WTC11 (cell line): ENCODE measurements around the gene INAFM2. TPM values are rescaled to one million over a fixed set of nuclear protein-coding genes. Genes with fewer than 3 reads are reported as not detected.

Experiments used
- ATAC-seq: fragments of 200-7000 bp; cut with Tn5 transposase; 2 replicates; pipeline ENCODE4 v1.10.0; 2021; ENCODE audit warnings: mild to moderate bottlenecking, moderate library complexity
- CTCF ChIA-PET: fragments of 300-600 bp; sonication (Branson Sonifier 250); formaldehyde crosslinking; loops from one replicate; lab custom pipeline; 2021; ENCODE audit warnings: antibody characterized with exemption; lab: Charles Lee
- POLR2A ChIA-PET: fragments of 350-600 bp; sonication (Branson Sonifier 250); formaldehyde crosslinking; loops from one replicate; lab custom pipeline; 2021; ENCODE audit warnings: antibody characterized with exemption; lab: Charles Lee
- DNase-seq: peaks from one replicate; pipeline ENCODE4 v3.0.0; 2021; ENCODE audit warnings: low spot score
- H3K27ac Mint-ChIP-seq: 2 replicates; pipeline ENCODE4 v1.8.0; 2021; ENCODE audit warnings: mixed read lengths
- H3K27me3 Mint-ChIP-seq: 2 replicates; pipeline ENCODE4 v1.8.0; 2021; ENCODE audit warnings: low read depth, mild to moderate bottlenecking, moderate library complexity, mixed read lengths
- H3K36me3 Mint-ChIP-seq: 2 replicates; pipeline ENCODE4 v1.8.0; 2021; ENCODE audit warnings: mixed read lengths
- H3K4me1 Mint-ChIP-seq: 2 replicates; pipeline ENCODE4 v1.8.0; 2022; ENCODE audit warnings: mixed read lengths
- H3K4me3 Mint-ChIP-seq: 2 replicates; pipeline ENCODE4 v1.8.0; 2021; ENCODE audit warnings: mild to moderate bottlenecking, moderate library complexity, mixed read lengths
- H3K9me3 Mint-ChIP-seq: 2 replicates; pipeline ENCODE4 v1.8.0; 2021; ENCODE audit warnings: mixed read lengths
- AFF4 ChIP-seq: sonication (generic); formaldehyde crosslinking; IDR thresholded peaks from 2 replicates; pipeline ENCODE4 v1.8.1; 2023; ENCODE audit warnings: mild to moderate bottlenecking, missing genetic modification reagents, borderline replicate concordance
- ATF6 ChIP-seq: sonication (generic); formaldehyde crosslinking; IDR thresholded peaks from 2 replicates; pipeline ENCODE4 v1.8.1; 2023; ENCODE audit warnings: mild to moderate bottlenecking, missing genetic modification reagents
- GRHL2 ChIP-seq: fragments of 250-450 bp; sonication (Bioruptor Pico); IDR thresholded peaks from 2 replicates; pipeline ENCODE4 v1.8.0; 2022; ENCODE audit warnings: mild to moderate bottlenecking, moderate library complexity; ENCODE audit not compliant: insufficient replicate concordance, severe bottlenecking
- IRF2 ChIP-seq: sonication (generic); formaldehyde crosslinking; IDR thresholded peaks from 2 replicates; pipeline ENCODE4 v1.8.0; 2022; ENCODE audit warnings: low read depth, missing genetic modification reagents, borderline replicate concordance
- MAX ChIP-seq: sonication (generic); formaldehyde crosslinking; IDR thresholded peaks from 2 replicates; pipeline ENCODE4 v1.8.0; 2022; ENCODE audit warnings: mild to moderate bottlenecking, missing genetic modification reagents
- NFATC4 ChIP-seq: fragments of 250-450 bp; sonication (Bioruptor Pico); IDR thresholded peaks from 2 replicates; pipeline ENCODE4 v1.9.0; 2021; ENCODE audit warnings: mild to moderate bottlenecking
- NFE2L1 ChIP-seq: sonication (generic); formaldehyde crosslinking; IDR thresholded peaks from 2 replicates; pipeline ENCODE4 v1.8.1; 2023; ENCODE audit warnings: missing genetic modification reagents
- NR3C1 ChIP-seq: sonication (generic); formaldehyde crosslinking; conservative IDR thresholded peaks from 2 replicates; pipeline ENCODE4 v1.8.1; 2023; ENCODE audit warnings: low read depth, mild to moderate bottlenecking, missing genetic modification reagents
- SMAD3 ChIP-seq: sonication (generic); formaldehyde crosslinking; IDR thresholded peaks from 2 replicates; pipeline ENCODE4 v1.8.0; 2022; ENCODE audit warnings: missing genetic modification reagents, mild to moderate bottlenecking, borderline replicate concordance
- ZNF416 ChIP-seq: fragments of 250-450 bp; sonication (Bioruptor Pico); IDR thresholded peaks from 2 replicates; pipeline ENCODE4 v1.9.0; 2021; ENCODE audit warnings: mild to moderate bottlenecking, inconsistent platforms
- ZNF512 ChIP-seq: sonication (generic); formaldehyde crosslinking; IDR thresholded peaks from 2 replicates; pipeline ENCODE4 v1.8.1; 2022; ENCODE audit warnings: missing genetic modification reagents, borderline replicate concordance
- total RNA-seq: library from RNA; stranded (reverse); gene quantifications from 3 replicates; pipeline ENCODE4 v1.2.3, GENCODE V29; 2021
- TF ChIP-seq, protein P1 (sequence below): fragments of 250-450 bp; sonication (Bioruptor Pico); IDR thresholded peaks from 2 replicates; pipeline ENCODE4 v2.1.2; 2022; ENCODE audit warnings: mild to moderate bottlenecking, moderate library complexity
- TF ChIP-seq, protein P2 (sequence below): sonication (generic); formaldehyde crosslinking; IDR thresholded peaks from 2 replicates; pipeline ENCODE4 v1.8.1; 2023; ENCODE audit warnings: mild to moderate bottlenecking, missing genetic modification reagents, moderate library complexity
- TF ChIP-seq, protein P3 (sequence below): sonication (generic); formaldehyde crosslinking; conservative IDR thresholded peaks from 2 replicates; pipeline ENCODE4 v1.8.1; 2022; ENCODE audit warnings: mild to moderate bottlenecking, missing genetic modification reagents
- TF ChIP-seq, protein P4 (sequence below): fragments of 250-450 bp; sonication (Bioruptor Pico); IDR thresholded peaks from 2 replicates; pipeline ENCODE4 v1.9.0; 2021; ENCODE audit warnings: mild to moderate bottlenecking
- TF ChIP-seq, protein P5 (sequence below): sonication (generic); formaldehyde crosslinking; IDR thresholded peaks from 2 replicates; pipeline ENCODE4 v1.8.1; 2023; ENCODE audit warnings: mild to moderate bottlenecking, missing genetic modification reagents, moderate library complexity

INAFM2 gene
- total RNA-seq, 1 experiment from 2014 or later = 34.2 TPM

DNA sequence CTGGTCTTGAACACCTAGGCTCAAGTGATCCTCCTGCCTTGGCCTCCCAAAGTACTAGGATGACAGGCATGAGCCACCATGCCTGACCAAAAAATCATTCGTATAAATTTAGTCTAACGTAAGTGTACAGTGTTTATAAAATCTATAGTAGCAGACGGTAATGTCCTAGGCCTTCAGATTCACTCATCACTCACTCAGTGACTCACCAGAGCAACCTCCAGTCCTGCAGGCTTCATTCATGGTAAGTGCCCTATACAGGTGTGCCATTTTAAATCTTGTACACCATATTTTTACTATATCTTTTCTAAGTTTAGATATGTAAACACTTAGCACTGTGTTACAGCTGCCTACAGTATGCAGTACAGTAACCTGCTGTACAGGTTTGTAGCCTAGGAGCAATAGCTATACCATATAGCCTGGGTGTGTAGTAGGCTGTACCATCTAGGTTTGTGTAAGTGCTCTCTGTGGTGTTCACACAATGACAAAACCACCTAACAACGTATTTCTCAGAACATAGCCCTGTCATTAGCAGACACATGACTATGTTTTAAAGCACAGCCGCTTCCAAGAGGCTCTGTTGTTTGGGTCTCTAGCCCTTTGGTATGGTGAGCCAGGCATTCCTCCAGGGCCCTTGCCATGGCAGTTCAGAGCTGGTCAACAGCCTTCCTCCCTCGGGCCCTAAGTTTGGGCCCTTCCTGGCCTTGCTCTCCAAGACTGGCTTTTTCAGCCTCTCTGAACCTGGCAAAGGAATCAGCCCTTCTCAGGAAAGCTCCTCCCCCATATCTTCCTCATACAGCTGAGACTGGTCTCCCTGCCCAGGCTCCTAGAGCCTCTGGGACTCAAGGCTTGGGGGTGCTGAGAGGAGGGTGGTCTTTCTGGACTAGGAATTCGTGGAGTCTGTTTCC lies 19.2 kb downstream of the INAFM2 start (continued):
- TF ChIP-seq, protein P1, sequence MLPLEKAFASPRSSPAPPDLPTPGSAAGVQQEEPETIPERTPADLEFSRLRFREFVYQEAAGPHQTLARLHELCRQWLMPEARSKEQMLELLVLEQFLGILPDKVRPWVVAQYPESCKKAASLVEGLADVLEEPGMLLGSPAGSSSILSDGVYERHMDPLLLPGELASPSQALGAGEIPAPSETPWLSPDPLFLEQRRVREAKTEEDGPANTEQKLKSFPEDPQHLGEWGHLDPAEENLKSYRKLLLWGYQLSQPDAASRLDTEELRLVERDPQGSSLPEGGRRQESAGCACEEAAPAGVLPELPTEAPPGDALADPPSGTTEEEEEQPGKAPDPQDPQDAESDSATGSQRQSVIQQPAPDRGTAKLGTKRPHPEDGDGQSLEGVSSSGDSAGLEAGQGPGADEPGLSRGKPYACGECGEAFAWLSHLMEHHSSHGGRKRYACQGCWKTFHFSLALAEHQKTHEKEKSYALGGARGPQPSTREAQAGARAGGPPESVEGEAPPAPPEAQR (CRISPR knock-in tag) = no peak
- TF ChIP-seq, protein P2, sequence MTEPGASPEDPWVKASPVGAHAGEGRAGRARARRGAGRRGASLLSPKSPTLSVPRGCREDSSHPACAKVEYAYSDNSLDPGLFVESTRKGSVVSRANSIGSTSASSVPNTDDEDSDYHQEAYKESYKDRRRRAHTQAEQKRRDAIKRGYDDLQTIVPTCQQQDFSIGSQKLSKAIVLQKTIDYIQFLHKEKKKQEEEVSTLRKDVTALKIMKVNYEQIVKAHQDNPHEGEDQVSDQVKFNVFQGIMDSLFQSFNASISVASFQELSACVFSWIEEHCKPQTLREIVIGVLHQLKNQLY (CRISPR knock-in tag) = no peak
- TF ChIP-seq, protein P3, sequence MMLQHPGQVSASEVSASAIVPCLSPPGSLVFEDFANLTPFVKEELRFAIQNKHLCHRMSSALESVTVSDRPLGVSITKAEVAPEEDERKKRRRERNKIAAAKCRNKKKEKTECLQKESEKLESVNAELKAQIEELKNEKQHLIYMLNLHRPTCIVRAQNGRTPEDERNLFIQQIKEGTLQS (CRISPR knock-in tag) = no peak

DNA sequence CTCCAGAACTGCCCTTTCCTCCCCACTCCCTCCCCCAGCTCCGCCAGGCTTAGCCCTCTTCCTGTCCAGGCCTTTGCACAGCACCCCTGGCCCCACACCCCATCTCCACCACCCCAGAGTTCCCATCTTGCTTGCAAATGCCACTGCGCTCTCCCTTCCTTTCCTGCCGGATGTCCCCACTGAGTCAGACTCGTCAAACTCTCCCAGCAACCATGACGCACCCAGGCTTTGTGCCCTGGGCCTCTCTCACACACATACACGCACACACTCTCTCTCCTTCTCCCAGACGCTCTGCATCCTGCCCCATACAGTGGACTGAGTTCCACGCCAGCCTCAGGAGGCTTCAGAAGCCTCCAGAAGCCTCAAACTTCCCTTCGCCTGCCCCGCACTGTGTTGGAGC lies 20.0 kb downstream of the INAFM2 start:
- no peaks in the 10 kb centered on the region for H3K36me3 Mint-ChIP-seq
- ATAC-seq = no peak
- H3K4me3 Mint-ChIP-seq = no peak overlapping the region
- TF ChIP-seq AFF4 (no peak), ZNF512 (no peak), GRHL2 (CRISPR knock-in tag) (no peak), IRF2 (CRISPR knock-in tag) (no peak), MAX (CRISPR knock-in tag) (no peak), NR3C1 (CRISPR knock-in tag) (no peak), NFE2L1 (CRISPR knock-in tag) (no peak), ATF6 (CRISPR knock-in tag) (no peak), NFATC4 (CRISPR knock-in tag) (no peak), SMAD3 (CRISPR knock-in tag) (no peak), ZNF416 (CRISPR knock-in tag) (no peak)
- TF ChIP-seq, protein P4, sequence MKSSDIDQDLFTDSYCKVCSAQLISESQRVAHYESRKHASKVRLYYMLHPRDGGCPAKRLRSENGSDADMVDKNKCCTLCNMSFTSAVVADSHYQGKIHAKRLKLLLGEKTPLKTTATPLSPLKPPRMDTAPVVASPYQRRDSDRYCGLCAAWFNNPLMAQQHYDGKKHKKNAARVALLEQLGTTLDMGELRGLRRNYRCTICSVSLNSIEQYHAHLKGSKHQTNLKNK = no peak
- TF ChIP-seq, protein P5, sequence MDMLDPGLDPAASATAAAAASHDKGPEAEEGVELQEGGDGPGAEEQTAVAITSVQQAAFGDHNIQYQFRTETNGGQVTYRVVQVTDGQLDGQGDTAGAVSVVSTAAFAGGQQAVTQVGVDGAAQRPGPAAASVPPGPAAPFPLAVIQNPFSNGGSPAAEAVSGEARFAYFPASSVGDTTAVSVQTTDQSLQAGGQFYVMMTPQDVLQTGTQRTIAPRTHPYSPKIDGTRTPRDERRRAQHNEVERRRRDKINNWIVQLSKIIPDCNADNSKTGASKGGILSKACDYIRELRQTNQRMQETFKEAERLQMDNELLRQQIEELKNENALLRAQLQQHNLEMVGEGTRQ (CRISPR knock-in tag) = no peak
- TF ChIP-seq, all 79 proteins: peak for 0
- ChIA-PET POLR2A (interaction anchor here (0.6 to 0.8 kb wide), 2 partner anchors 21 to 54 kb away, joined by 3 to 7 read pairs; no protein-coding TSS in a partner anchor), CTCF (interaction anchor here (0.7 to 9.6 kb wide), 19 partner anchors 8 to 306 kb away, joined by 3 to 234 read pairs (median 10); partner anchors contain the start of genes DISP2, INAFM2, IVD and KNSTRN)
- Mint-ChIP-seq H3K4me1 (peaks cover 19% of the 10 kb centered on the region), H3K27ac (no peak overlapping the region), H3K9me3 (no peaks in the 10 kb centered on the region), H3K27me3 (no peaks in the 10 kb centered on the region)
- DNase-seq = no peak
